HepG2 (cell line): ENCODE measurements around the gene NEUROD6. TPM values are rescaled to one million over a fixed set of nuclear protein-coding genes. Genes with fewer than 3 reads are reported as not detected.

Source experiments
- ATAC-seq: fragments of 200-7000 bp; cut with Tn5 transposase; 3 replicates; pipeline ENCODE4 v1.9.1; 2020; ENCODE audit warnings: mild to moderate bottlenecking, moderate library complexity
- BruUV-seq: library from RNA; stranded (reverse); fragments of 400-500 nt; replicated peaks from 2 replicates; lab custom pipeline; 2021; lab: Mats Ljungman, UMichigan
- CTCF ChIA-PET: fragments of 300-600 bp; formaldehyde crosslinking; extraction: SDS; loops from one replicate; lab custom pipeline; 2021; ENCODE audit warnings: low total read pairs, inconsistent platforms, low intra/inter-chr PET ratio; lab: Yijun Ruan, JAX
- POLR2A ChIA-PET: fragments of 350-600 bp; sonication (Branson Sonifier 250); formaldehyde crosslinking; loops from one replicate; lab custom pipeline; 2020; ENCODE audit warnings: antibody characterized with exemption, inconsistent platforms; lab: Yijun Ruan, JAX
- DNase-seq: peaks from one replicate; pipeline ENCODE4 v3.0.0-alpha.2; 2015; ENCODE audit warnings: low spot score
- FAIRE-seq: peaks from 3 replicates; lab custom pipeline; 2011; peaks lifted over from hg19 to GRCh38; lab: Jason Lieb, UNC
- H2AFZ ChIP-seq: one replicate; pipeline ENCODE4 v1.6.1; 2011; ENCODE audit warnings: low read length, inconsistent platforms
- H3K27ac ChIP-seq: fragments of 300-600 bp; 3 replicates; pipeline ENCODE4 v1.8.0; 2011; ENCODE audit warnings: mixed run types, mild to moderate bottlenecking, mixed read lengths, low read length, inconsistent platforms; ENCODE audit not compliant: insufficient read depth; ENCODE audit errors: extremely low read length
- H3K27me3 ChIP-seq, 2 experiments: fragments of 200-600 bp in 1 of 2; 2 replicates in 1 of 2; 3 replicates in 1 of 2; pipeline versions ENCODE4 v1.6.0 to v1.8.0; 2011; ENCODE audit warnings: low read length in 2 of 2, mild to moderate bottlenecking in 2 of 2, moderate library complexity in 2 of 2, inconsistent platforms in 1 of 2; ENCODE audit not compliant: insufficient read depth in 2 of 2, control insufficient read depth in 1 of 2
- H3K36me3 ChIP-seq, 2 experiments: fragments of 200-600 bp in 1 of 2; replicated peaks in 1 of 2; 2 replicates in 1 of 2; 3 replicates in 1 of 2; pipeline versions ENCODE4 v1.5.1 to v1.8.0; 2011; ENCODE audit warnings: low read length in 2 of 2, inconsistent platforms in 1 of 2; ENCODE audit not compliant: insufficient read depth in 2 of 2, control insufficient read depth in 1 of 2
- H3K4me1 ChIP-seq: 2 replicates; pipeline ENCODE4 v1.5.1; 2012; ENCODE audit warnings: low read length, inconsistent platforms; ENCODE audit not compliant: insufficient read depth
- H3K4me2 ChIP-seq: 2 replicates; pipeline ENCODE4 v1.6.0; 2011; ENCODE audit warnings: low read depth, low read length, inconsistent platforms
- H3K4me3 ChIP-seq, 3 experiments: fragments of 200-600 bp in 1 of 3; sonication (generic), shearing (Covaris generic) in 1 of 3; replicated peaks in 1 of 3; 2 replicates each; pipeline ENCODE4 v1.5.1; 2011 to 2016; ENCODE audit warnings: low read length in 3 of 3, inconsistent platforms in 2 of 3, low read depth in 2 of 3, mild to moderate bottlenecking in 2 of 3, control low read depth in 1 of 3, mixed read lengths in 1 of 3; ENCODE audit not compliant: insufficient read depth in 1 of 3
- H3K79me2 ChIP-seq: one replicate; pipeline ENCODE4 v1.6.1; 2011; ENCODE audit warnings: low read length, inconsistent platforms; ENCODE audit not compliant: insufficient read depth
- H3K9ac ChIP-seq: 2 replicates; pipeline ENCODE4 v1.6.0; 2011; ENCODE audit warnings: mild to moderate bottlenecking, low read depth, low read length, inconsistent platforms; ENCODE audit not compliant: insufficient read depth
- H3K9me3 ChIP-seq: 2 replicates; pipeline ENCODE4 v1.5.1; 2012; ENCODE audit warnings: mild to moderate bottlenecking, low read length
- H4K20me1 ChIP-seq: 2 replicates; pipeline ENCODE4 v1.6.0; 2011; ENCODE audit warnings: inconsistent platforms, mild to moderate bottlenecking, low read length, moderate library complexity; ENCODE audit not compliant: insufficient read depth
- CEBPZ ChIP-seq: IDR thresholded peaks from 2 replicates; pipeline ENCODE4 v1.6.1; 2012; ENCODE audit warnings: low read length, improper control_type of control experiment
- EZH2 ChIP-seq: conservative IDR thresholded peaks from 2 replicates; pipeline ENCODE4 v1.6.1; 2012; ENCODE audit warnings: mild to moderate bottlenecking, low read depth, low read length, moderate library complexity
- GFI1 ChIP-seq: sonication (generic); formaldehyde crosslinking; IDR thresholded peaks from 2 replicates; pipeline ENCODE4 v1.5.0; 2020; ENCODE audit warnings: missing genetic modification reagents, mild to moderate bottlenecking, borderline replicate concordance
- GTF3A ChIP-seq: sonication (generic); formaldehyde crosslinking; conservative IDR thresholded peaks from 2 replicates; pipeline ENCODE4 v1.4.0; 2020; ENCODE audit warnings: mild to moderate bottlenecking, missing genetic modification reagents
- HNF4G ChIP-seq, 2 experiments: sonication (generic) in 1 of 2; formaldehyde crosslinking in 1 of 2; IDR thresholded peaks; 2 replicates each; pipeline versions ENCODE4 v1.4.0 to v1.6.1; 2011 to 2020; ENCODE audit warnings: borderline replicate concordance in 2 of 2, low read depth in 2 of 2, mild to moderate bottlenecking in 2 of 2, low read length in 1 of 2, missing genetic modification reagents in 1 of 2, moderate library complexity in 1 of 2
- LCORL ChIP-seq, 2 experiments: fragments of 450-650 bp in 1 of 2; sonication (generic) in 1 of 2; formaldehyde crosslinking in 1 of 2; IDR thresholded peaks; 2 replicates each; pipeline versions ENCODE4 v1.5.0 to v1.6.1; 2017 to 2020; ENCODE audit warnings: antibody characterized with exemption in 1 of 2, missing genetic modification reagents in 1 of 2
- MAF1 ChIP-seq: sonication (generic); formaldehyde crosslinking; IDR thresholded peaks from 2 replicates; pipeline ENCODE4 v1.5.0; 2020; ENCODE audit warnings: missing genetic modification reagents, borderline replicate concordance
- MATR3 ChIP-seq: sonication (generic); formaldehyde crosslinking; IDR thresholded peaks from 2 replicates; pipeline ENCODE4 v1.4.0; 2020; ENCODE audit warnings: missing genetic modification reagents
- MED13 ChIP-seq: sonication (generic); formaldehyde crosslinking; IDR thresholded peaks from 2 replicates; pipeline ENCODE4 v1.5.0; 2020; ENCODE audit warnings: missing genetic modification reagents
- PHF8 ChIP-seq: sonication (generic); formaldehyde crosslinking; IDR thresholded peaks from 2 replicates; pipeline ENCODE4 v1.5.0; 2020; ENCODE audit warnings: missing genetic modification reagents
- SP1 ChIP-seq, 2 experiments: fragments of 450-650 bp in 1 of 2; sonication (generic) in 1 of 2; formaldehyde crosslinking in 1 of 2; IDR thresholded peaks; 2 replicates each; pipeline versions ENCODE4 v1.4.0 to v1.6.1; 2016 to 2020; ENCODE audit warnings: missing genetic modification reagents in 1 of 2
- TBX3 ChIP-seq: fragments of 450-650 bp; IDR thresholded peaks from 2 replicates; pipeline ENCODE4 v1.6.1; 2017; ENCODE audit warnings: antibody characterized with exemption, mild to moderate bottlenecking, inconsistent platforms, borderline replicate concordance
- THYN1 ChIP-seq: sonication (generic); formaldehyde crosslinking; IDR thresholded peaks from 2 replicates; pipeline ENCODE4 v1.8.1; 2023; ENCODE audit warnings: low read depth, mild to moderate bottlenecking, moderate library complexity, missing genetic modification reagents, borderline replicate concordance
- ZKSCAN1 ChIP-seq: fragments of 150-350 bp; IDR thresholded peaks from 2 replicates; pipeline ENCODE4 v1.6.1; 2014; ENCODE audit warnings: low read length
- ZNF224 ChIP-seq: sonication (generic); formaldehyde crosslinking; IDR thresholded peaks from 2 replicates; pipeline ENCODE4 v1.5.0; 2020; ENCODE audit warnings: mild to moderate bottlenecking, missing genetic modification reagents
- ZNF619 ChIP-seq: sonication (generic); formaldehyde crosslinking; IDR thresholded peaks from 2 replicates; pipeline ENCODE4 v1.4.0; 2020; ENCODE audit warnings: mild to moderate bottlenecking, missing genetic modification reagents
- ZNF703 ChIP-seq: sonication (generic); formaldehyde crosslinking; IDR thresholded peaks from 2 replicates; pipeline ENCODE4 v1.5.1; 2020; ENCODE audit warnings: missing genetic modification reagents, mild to moderate bottlenecking, moderate library complexity, borderline replicate concordance
- ZSCAN31 ChIP-seq: sonication (generic); formaldehyde crosslinking; IDR thresholded peaks from 2 replicates; pipeline ENCODE4 v1.5.0; 2020; ENCODE audit warnings: low read depth, mild to moderate bottlenecking, missing genetic modification reagents
- WGBS: methylation state at CpG from one replicate; pipeline ENCODE4 v1.1.6; 2017; ENCODE audit warnings: low lambda C conversion rate; 5-methylcytosine and 5-hydroxymethylcytosine counted together
- in situ Hi-C: cut with HindIII; loops from 2 replicates; pipeline ENCODE4 v1.10.0; 2017; ENCODE audit warnings: low pct_unique_long_range_greater_than_20kb; ENCODE audit not compliant: extremely low pct_ligation_motif_present
- intact Hi-C: fragments of 100-400 bp; cut with micrococcal nuclease; formaldehyde crosslinking; loops from one replicate; pipeline ENCODE4 v1.10.0; 2022; ENCODE audit not compliant: unreplicated experiment
- polyA plus RNA-seq, 8 experiments: library from polyadenylated mRNA; depleted of rRNA in 3 of 8; stranded (reverse) in 7 of 8; unstranded in 1 of 8; fragments of >200 nt; fragmentation: Illumina TruSeq in 4 of 8; extraction: Trizol in 4 of 8; gene quantifications; 2 replicates each; pipeline versions ENCODE4 v1.2.1 to v1.2.3, GENCODE V29; 2011 to 2016; ENCODE audit warnings: low read depth in 4 of 8, missing spikeins in 1 of 8, mixed read lengths in 1 of 8; ENCODE audit not compliant: insufficient read depth in 1 of 8
- total RNA-seq, 5 experiments: library from RNA; depleted of rRNA; stranded (reverse); fragments of >200 nt; fragmentation: Illumina TruSeq; extraction: Trizol; gene quantifications; 2 replicates each; pipeline ENCODE4 v1.2.3, GENCODE V29; 2016; ENCODE audit warnings: low read depth in 1 of 5
- TF ChIP-seq, protein P1 (sequence below): fragments of 450-650 bp; IDR thresholded peaks from 2 replicates; pipeline ENCODE4 v1.6.1; 2017

The NEUROD6 gene
- total and polyA plus RNA-seq, 2 of the 13 experiments (the other 11 are each of a cell fraction or from before 2014, with no cell fraction given): not detected

GRCh38 chr7:31343516-31344305 is 3.2 kb upstream of the NEUROD6 start:
- 0% methylated on average over 3 of the region's 3 CpGs for WGBS
- no peaks in the 10 kb centered on the region for H3K36me3 ChIP-seq
- no peak overlapping the region for H3K27ac ChIP-seq
- no peak overlapping the region for H3K4me3 ChIP-seq
- intact Hi-C loops: no loop called here
- no TSS peak for BruUV-seq
- H3K9ac ChIP-seq: no peak overlapping the region
- ATAC-seq: no peak
- no peaks in the 10 kb centered on the region for H3K79me2 ChIP-seq
- ChIA-PET POLR2A (no interaction called here), CTCF (no interaction called here)
- H2AFZ ChIP-seq: no peak overlapping the region
- no peaks in the 10 kb centered on the region for H3K4me1 ChIP-seq
- in situ Hi-C loops: no loop called here
- DNase-seq: no peak
- H3K9me3 ChIP-seq: no peaks in the 10 kb centered on the region
- H3K27me3 ChIP-seq: no peaks in the 10 kb centered on the region
- H4K20me1 ChIP-seq: no peaks in the 10 kb centered on the region
- H3K4me2 ChIP-seq: no peak overlapping the region
- FAIRE-seq: no peak
- no peak for TF ChIP-seq PHF8 (CRISPR knock-in tag)
- TF ChIP-seq HNF4G (IDR thresholded peaks at IDR 0.05; ENCODE audit: borderline replicate concordance, low read depth, low read length): no peak
- TF ChIP-seq HNF4G (CRISPR knock-in tag; IDR thresholded peaks at IDR 0.05; ENCODE audit: borderline replicate concordance, low read depth): no peak
- TF ChIP-seq MAF1 (CRISPR knock-in tag): no peak
- TF ChIP-seq EZH2: no peak
- no peak for TF ChIP-seq ZNF703 (CRISPR knock-in tag)
- no peak for TF ChIP-seq SP1 (IDR thresholded peaks at IDR 0.05)
- TF ChIP-seq SP1 (CRISPR knock-in tag; IDR thresholded peaks at IDR 0.05): no peak
- no peak for TF ChIP-seq ZNF224
- no peak for TF ChIP-seq MATR3 (CRISPR knock-in tag)
- TF ChIP-seq ZNF619 (CRISPR knock-in tag): no peak
- TF ChIP-seq THYN1 (CRISPR knock-in tag): no peak
- TF ChIP-seq LCORL (IDR thresholded peaks at IDR 0.05): no peak
- no peak for TF ChIP-seq LCORL (CRISPR knock-in tag; IDR thresholded peaks at IDR 0.05)
- TF ChIP-seq GFI1 (CRISPR knock-in tag): no peak
- TF ChIP-seq, protein P1, sequence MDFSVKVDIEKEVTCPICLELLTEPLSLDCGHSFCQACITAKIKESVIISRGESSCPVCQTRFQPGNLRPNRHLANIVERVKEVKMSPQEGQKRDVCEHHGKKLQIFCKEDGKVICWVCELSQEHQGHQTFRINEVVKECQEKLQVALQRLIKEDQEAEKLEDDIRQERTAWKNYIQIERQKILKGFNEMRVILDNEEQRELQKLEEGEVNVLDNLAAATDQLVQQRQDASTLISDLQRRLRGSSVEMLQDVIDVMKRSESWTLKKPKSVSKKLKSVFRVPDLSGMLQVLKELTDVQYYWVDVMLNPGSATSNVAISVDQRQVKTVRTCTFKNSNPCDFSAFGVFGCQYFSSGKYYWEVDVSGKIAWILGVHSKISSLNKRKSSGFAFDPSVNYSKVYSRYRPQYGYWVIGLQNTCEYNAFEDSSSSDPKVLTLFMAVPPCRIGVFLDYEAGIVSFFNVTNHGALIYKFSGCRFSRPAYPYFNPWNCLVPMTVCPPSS: no peak
- TF ChIP-seq TBX3: no peak
- no peak for TF ChIP-seq CEBPZ
- TF ChIP-seq GTF3A: no peak
- no peak for TF ChIP-seq ZKSCAN1
- no peak for TF ChIP-seq MED13 (CRISPR knock-in tag)
- TF ChIP-seq ZSCAN31 (CRISPR knock-in tag): no peak
